ENCODE results near the gene CELSR1.

Gene CELSR1

DNA sequence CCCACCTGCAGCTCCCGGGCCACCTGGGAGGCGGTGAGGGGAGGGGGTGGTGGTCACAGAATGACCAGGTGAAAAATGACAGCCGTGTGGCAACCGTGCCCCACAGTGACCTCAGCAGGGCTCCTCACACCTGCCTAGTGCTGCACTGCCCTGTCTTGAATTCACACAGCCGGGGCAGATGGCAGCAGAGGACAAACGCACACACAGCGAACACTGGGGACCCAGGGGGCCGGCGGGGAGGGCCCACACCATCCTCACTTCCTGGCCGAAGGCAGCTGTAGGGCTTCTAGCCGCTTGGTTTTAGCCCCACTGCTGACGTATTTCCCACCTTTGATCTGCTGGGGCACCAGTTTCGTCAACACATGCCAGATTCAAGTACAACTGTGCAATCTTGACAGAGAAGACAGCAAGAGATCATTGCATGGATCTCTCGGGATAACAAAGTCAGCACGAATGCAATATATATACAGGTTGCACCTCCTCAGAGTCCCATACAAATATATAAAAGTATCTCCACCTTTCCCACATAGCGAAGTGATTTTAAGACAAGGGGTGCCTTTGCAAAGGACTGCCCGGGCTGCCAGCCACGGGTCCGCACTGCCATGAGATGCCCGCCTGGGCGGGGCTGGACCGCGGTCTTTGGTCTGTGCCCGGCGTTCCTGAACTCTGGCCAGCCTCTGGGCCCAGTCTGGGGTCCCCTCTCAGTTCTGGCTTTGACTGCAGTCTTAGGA lies 175.1 kb downstream of the CELSR1 start:
- H3K79me1 ChIP-seq (ENCODE audit: low read depth, low read length) = peaks cover 3% of the 10 kb centered on the region

DNA sequence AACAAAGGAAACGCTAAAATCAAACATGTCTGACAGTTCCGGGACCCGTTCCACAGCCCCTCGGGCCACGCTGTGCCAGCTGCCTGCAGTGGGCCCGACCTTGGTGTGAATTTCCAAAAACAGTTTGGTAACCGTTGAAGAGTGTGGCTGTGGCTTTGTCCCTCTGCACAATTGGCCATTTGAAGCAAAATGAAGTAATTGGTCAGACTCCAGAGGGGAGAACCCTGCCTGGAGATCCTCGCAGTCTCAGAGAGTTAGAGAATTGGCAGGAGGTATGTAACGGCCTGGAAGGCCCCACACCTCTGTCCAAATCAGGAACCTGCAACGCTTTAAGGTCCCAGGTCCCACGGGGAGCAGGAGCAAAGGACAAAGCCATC lies 175.6 kb downstream of the CELSR1 start:
- no peak overlapping the region for H3K9ac ChIP-seq (ENCODE audit: low read depth, low read length, poor library complexity)
- H3K9me3 ChIP-seq (replicated peaks in 1 of 2; ENCODE audit: control insufficient read depth in 2 of 2, insufficient read depth in 1 of 2, low read depth in 1 of 2, low read length in 2 of 2) = peaks cover 6 to 8% of the 10 kb centered on the region in 2 donors
- H3K27ac ChIP-seq (replicated peaks; ENCODE audit: low read length) = no peak overlapping the region
- no peak overlapping the region for H4K91ac ChIP-seq (ENCODE audit: low read depth, low read length, poor library complexity)
- no peak overlapping the region for H2AFZ ChIP-seq (ENCODE audit: low read length)
- H2BK5ac ChIP-seq (ENCODE audit: low read length) = no peak overlapping the region
- WGBS, 2 donors (ENCODE audit: extremely low coverage in 2 of 2, insufficient read length in 2 of 2, insufficient replicate concordance in 1 of 2) = no CpG with 5 or more reads among the region's 11 CpGs
- no peak overlapping the region for H3K4me2 ChIP-seq (ENCODE audit: insufficient read depth, low read length, poor library complexity, severe bottlenecking)
- H2BK120ac ChIP-seq (ENCODE audit: low read depth, low read length) = no peak overlapping the region
- H3K14ac ChIP-seq (ENCODE audit: low read length) = no peak overlapping the region
- H3K27me3 ChIP-seq (ENCODE audit: control insufficient read depth in 3 of 3, insufficient read depth in 3 of 3, low read depth in 1 of 3, low read length in 3 of 3) = no peaks in the 10 kb centered on the region
- H4K8ac ChIP-seq (ENCODE audit: low read depth, low read length) = no peak overlapping the region
- peaks cover 1% of the 10 kb centered on the region for H3K79me1 ChIP-seq (ENCODE audit: low read depth, low read length)
- H3K18ac ChIP-seq (ENCODE audit: low read length) = no peak overlapping the region
- H3K23ac ChIP-seq (ENCODE audit: low read depth, low read length, poor library complexity) = no peak overlapping the region
- no peak for DNase-seq (ENCODE audit: low spot score)
- no peak overlapping the region for H3K4ac ChIP-seq (ENCODE audit: low read length)
- peaks cover 14 to 79% of the 10 kb centered on the region in 2 donors for H3K36me3 ChIP-seq (replicated peaks in 1 of 2; ENCODE audit: control insufficient read depth in 2 of 2, insufficient read depth in 2 of 2, low read length in 2 of 2)
- no peaks in the 10 kb centered on the region for H3K4me1 ChIP-seq (ENCODE audit: control insufficient read depth in 2 of 2, insufficient read depth in 1 of 2, low read depth in 1 of 2, low read length in 2 of 2)
- H2AK5ac ChIP-seq (ENCODE audit: low read depth, low read length) = no peak overlapping the region
- no peak overlapping the region for H2BK12ac ChIP-seq (ENCODE audit: low read length)
- H3K4me3 ChIP-seq (ENCODE audit: low read length in 2 of 2) = no peak overlapping the region
- H2BK15ac ChIP-seq (ENCODE audit: low read length) = no peak overlapping the region

More for the DNA sequence above, 175.1 kb downstream of the CELSR1 start:
- Histone ChIP-seq H2BK15ac (ENCODE audit: low read length) (no peak overlapping the region), H3K9ac (ENCODE audit: low read depth, low read length, poor library complexity) (no peak overlapping the region), H2AK5ac (ENCODE audit: low read depth, low read length) (no peak overlapping the region), H3K23ac (ENCODE audit: low read depth, low read length, poor library complexity) (no peak overlapping the region), H3K14ac (ENCODE audit: low read length) (no peak overlapping the region), H3K4ac (ENCODE audit: low read length) (no peak overlapping the region), H2BK5ac (ENCODE audit: low read length) (no peak overlapping the region), H3K9me3 (replicated peaks in 1 of 2; ENCODE audit: control insufficient read depth in 2 of 2, insufficient read depth in 1 of 2, low read depth in 1 of 2, low read length in 2 of 2) (peaks cover 6 to 8% of the 10 kb centered on the region in 2 donors), H3K4me1 (ENCODE audit: control insufficient read depth in 2 of 2, insufficient read depth in 1 of 2, low read depth in 1 of 2, low read length in 2 of 2) (no peaks in the 10 kb centered on the region), H4K8ac (ENCODE audit: low read depth, low read length) (no peak overlapping the region), H3K4me2 (ENCODE audit: insufficient read depth, low read length, poor library complexity, severe bottlenecking) (no peak overlapping the region), H3K4me3 (ENCODE audit: low read length in 2 of 2) (no peak overlapping the region), H2BK12ac (ENCODE audit: low read length) (no peak overlapping the region), H3K36me3 (replicated peaks in 1 of 2; ENCODE audit: control insufficient read depth in 2 of 2, insufficient read depth in 2 of 2, low read length in 2 of 2) (peaks cover 12 to 74% of the 10 kb centered on the region in 2 donors), H4K91ac (ENCODE audit: low read depth, low read length, poor library complexity) (no peak overlapping the region), H3K27me3 (ENCODE audit: control insufficient read depth in 3 of 3, insufficient read depth in 3 of 3, low read depth in 1 of 3, low read length in 3 of 3) (peaks cover 0 to under 1% (median 0%) of the 10 kb centered on the region in 3 experiments), H3K18ac (ENCODE audit: low read length) (peak overlapping the region; percentile 22), H3K27ac (replicated peaks; ENCODE audit: low read length) (no peak overlapping the region), H2AFZ (ENCODE audit: low read length) (no peak overlapping the region), H2BK120ac (ENCODE audit: low read depth, low read length) (no peak overlapping the region)
- WGBS, 2 donors (ENCODE audit: extremely low coverage in 2 of 2, insufficient read length in 2 of 2, insufficient replicate concordance in 1 of 2) = no CpG with 5 or more reads among the region's 25 CpGs
- DNase-seq (ENCODE audit: low spot score) = no peak

DNA sequence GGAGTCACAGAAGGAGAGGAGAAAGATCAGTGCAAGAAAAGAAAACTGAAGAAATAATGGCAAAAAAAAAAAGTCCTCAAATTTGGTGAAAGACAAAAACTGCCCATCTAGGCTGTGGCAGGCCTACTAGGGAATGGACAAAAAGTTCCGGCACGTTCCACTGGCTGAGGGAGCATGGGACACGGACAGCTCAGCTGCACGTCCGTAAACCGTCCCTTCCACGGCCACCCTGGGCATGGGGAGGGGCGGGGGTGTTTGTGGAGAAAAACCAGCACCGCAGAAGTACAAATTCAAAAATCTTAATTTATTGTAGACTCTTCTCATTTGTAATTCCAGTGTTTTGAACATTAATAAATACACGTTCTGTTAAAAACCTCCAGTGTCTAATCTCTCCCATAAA lies 176.5 kb downstream of the CELSR1 start:
- H4K91ac ChIP-seq (ENCODE audit: low read depth, low read length, poor library complexity) = no peak overlapping the region
- no peaks in the 10 kb centered on the region for H3K27me3 ChIP-seq (ENCODE audit: control insufficient read depth in 3 of 3, insufficient read depth in 3 of 3, low read depth in 1 of 3, low read length in 3 of 3)
- H3K18ac ChIP-seq (ENCODE audit: low read length) = no peak overlapping the region
- no peak overlapping the region for H3K23ac ChIP-seq (ENCODE audit: low read depth, low read length, poor library complexity)
- H3K14ac ChIP-seq (ENCODE audit: low read length) = no peak overlapping the region
- H2BK120ac ChIP-seq (ENCODE audit: low read depth, low read length) = no peak overlapping the region
- peaks cover 6 to 8% of the 10 kb centered on the region in 2 donors for H3K9me3 ChIP-seq (replicated peaks in 1 of 2; ENCODE audit: control insufficient read depth in 2 of 2, insufficient read depth in 1 of 2, low read depth in 1 of 2, low read length in 2 of 2)
- H2BK15ac ChIP-seq (ENCODE audit: low read length) = no peak overlapping the region
- no peak overlapping the region for H3K9ac ChIP-seq (ENCODE audit: low read depth, low read length, poor library complexity)
- no peak overlapping the region for H3K4me3 ChIP-seq (ENCODE audit: low read length in 2 of 2)
- no peak overlapping the region for H2AFZ ChIP-seq (ENCODE audit: low read length)
- DNase-seq (ENCODE audit: low spot score) = no peak
- H3K36me3 ChIP-seq (replicated peaks in 1 of 2; ENCODE audit: control insufficient read depth in 2 of 2, insufficient read depth in 2 of 2, low read length in 2 of 2) = peaks cover 15 to 83% of the 10 kb centered on the region in 2 donors
- H3K4ac ChIP-seq (ENCODE audit: low read length) = no peak overlapping the region
- no peak overlapping the region for H4K8ac ChIP-seq (ENCODE audit: low read depth, low read length)
- no peak overlapping the region for H2BK5ac ChIP-seq (ENCODE audit: low read length)
- WGBS, 2 donors (ENCODE audit: extremely low coverage in 2 of 2, insufficient read length in 2 of 2, insufficient replicate concordance in 1 of 2) = no CpG with 5 or more reads among the region's 10 CpGs
- peaks cover 5% of the 10 kb centered on the region for H3K79me1 ChIP-seq (ENCODE audit: low read depth, low read length)
- H3K4me2 ChIP-seq (ENCODE audit: insufficient read depth, low read length, poor library complexity, severe bottlenecking) = no peak overlapping the region
- H2AK5ac ChIP-seq (ENCODE audit: low read depth, low read length) = no peak overlapping the region
- no peak overlapping the region for H3K27ac ChIP-seq (replicated peaks; ENCODE audit: low read length)
- H3K4me1 ChIP-seq (ENCODE audit: control insufficient read depth in 2 of 2, insufficient read depth in 1 of 2, low read depth in 1 of 2, low read length in 2 of 2) = no peaks in the 10 kb centered on the region
- H2BK12ac ChIP-seq (ENCODE audit: low read length) = no peak overlapping the region

DNA sequence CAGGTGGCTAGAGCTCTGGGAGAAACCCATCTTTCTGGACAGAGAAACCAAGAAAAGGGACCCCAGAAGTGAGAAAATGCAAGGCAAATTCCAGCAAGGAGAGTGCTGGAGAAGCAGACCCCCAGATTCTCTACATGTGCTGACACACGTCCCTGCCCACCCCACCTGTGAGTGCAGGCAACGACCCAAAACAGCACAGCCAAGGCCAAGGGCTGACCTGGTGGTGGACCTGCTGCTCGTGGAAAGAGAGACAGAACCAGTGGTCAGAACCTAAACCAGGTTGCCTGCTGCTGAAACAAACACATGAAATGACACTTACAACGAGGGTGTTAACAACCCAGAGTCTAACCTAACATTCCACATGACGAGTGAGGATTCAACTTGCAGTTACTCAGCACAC lies 177.3 kb downstream of the CELSR1 start:
- Histone ChIP-seq H3K4me3 (ENCODE audit: low read length in 2 of 2) (no peak overlapping the region), H2BK5ac (ENCODE audit: low read length) (no peak overlapping the region), H3K9me3 (replicated peaks in 1 of 2; ENCODE audit: control insufficient read depth in 2 of 2, insufficient read depth in 1 of 2, low read depth in 1 of 2, low read length in 2 of 2) (peaks cover 6 to 8% of the 10 kb centered on the region in 2 donors), H3K14ac (ENCODE audit: low read length) (no peak overlapping the region), H3K18ac (ENCODE audit: low read length) (no peak overlapping the region), H2BK12ac (ENCODE audit: low read length) (no peak overlapping the region), H3K9ac (ENCODE audit: low read depth, low read length, poor library complexity) (no peak overlapping the region), H3K36me3 (replicated peaks in 1 of 2; ENCODE audit: control insufficient read depth in 2 of 2, insufficient read depth in 2 of 2, low read length in 2 of 2) (peaks cover 15 to 85% of the 10 kb centered on the region in 2 donors), H3K27ac (replicated peaks; ENCODE audit: low read length) (no peak overlapping the region), H4K8ac (ENCODE audit: low read depth, low read length) (no peak overlapping the region), H3K27me3 (ENCODE audit: control insufficient read depth in 3 of 3, insufficient read depth in 3 of 3, low read depth in 1 of 3, low read length in 3 of 3) (no peaks in the 10 kb centered on the region), H2BK15ac (ENCODE audit: low read length) (no peak overlapping the region), H2AK5ac (ENCODE audit: low read depth, low read length) (no peak overlapping the region), H2AFZ (ENCODE audit: low read length) (no peak overlapping the region), H3K79me1 (ENCODE audit: low read depth, low read length) (peaks cover 11% of the 10 kb centered on the region), H3K23ac (ENCODE audit: low read depth, low read length, poor library complexity) (no peak overlapping the region), H3K4me2 (ENCODE audit: insufficient read depth, low read length, poor library complexity, severe bottlenecking) (no peak overlapping the region), H3K4ac (ENCODE audit: low read length) (no peak overlapping the region), H4K91ac (ENCODE audit: low read depth, low read length, poor library complexity) (no peak overlapping the region), H3K4me1 (ENCODE audit: control insufficient read depth in 2 of 2, insufficient read depth in 1 of 2, low read depth in 1 of 2, low read length in 2 of 2) (no peaks in the 10 kb centered on the region), H2BK120ac (ENCODE audit: low read depth, low read length) (no peak overlapping the region)
- no peak for DNase-seq (ENCODE audit: low spot score)
- no CpG with 5 or more reads among the region's 5 CpGs for WGBS, 2 donors (ENCODE audit: extremely low coverage in 2 of 2, insufficient read length in 2 of 2, insufficient replicate concordance in 1 of 2)

Measured in neuronal stem cell (in vitro differentiated cells).